Measurements from ENCODE around the gene FOXF2. TPM values are rescaled to one million over a fixed set of nuclear protein-coding genes. Genes with fewer than 3 reads are reported as not detected.

Gene FOXF2
- total and polyA plus RNA-seq, 2 of the 13 experiments (the other 11 are each of a cell fraction or from before 2014, with no cell fraction given): not detected

DNA sequence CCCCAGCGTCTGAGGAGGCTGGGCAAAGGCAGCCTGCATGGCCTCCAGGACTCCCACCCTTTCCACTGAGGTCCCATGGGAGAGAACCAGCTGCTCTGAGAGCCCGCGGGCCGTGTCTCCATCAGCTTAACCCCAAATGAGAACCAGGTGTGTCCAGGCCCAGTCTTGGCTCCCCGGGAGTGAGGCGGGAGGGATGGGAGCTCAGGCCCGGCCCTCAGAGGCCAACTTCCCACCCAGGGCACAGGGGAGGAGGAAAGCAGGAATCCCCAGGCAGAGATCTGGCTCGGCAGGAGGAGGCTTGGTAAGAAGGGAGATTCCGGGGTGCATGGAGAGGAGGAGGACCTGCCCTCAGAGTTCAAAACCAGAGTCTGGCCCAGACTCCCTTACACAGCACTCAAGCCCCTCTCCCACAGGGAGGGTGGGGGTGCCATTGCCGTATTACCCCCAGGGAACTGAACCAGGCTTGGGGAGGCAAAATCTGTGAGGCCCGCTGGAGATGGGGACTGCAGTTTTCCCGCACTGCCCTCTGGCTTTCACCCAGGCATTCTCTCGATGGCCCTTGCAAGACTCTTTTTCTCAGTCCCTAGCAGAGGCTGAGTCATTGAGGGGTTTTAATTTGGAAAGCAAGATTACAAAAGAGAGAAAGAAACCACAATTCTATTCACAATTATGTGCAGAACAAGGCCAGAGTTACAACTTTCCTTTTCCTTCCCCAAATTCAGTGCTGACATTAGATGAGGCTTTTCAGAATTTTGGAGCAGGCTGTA is 17.1 kb downstream of the FOXF2 start (continued):
- TF ChIP-seq TBX3 (IDR thresholded peaks at IDR 0.05; ENCODE audit: borderline replicate concordance): no peak

DNA sequence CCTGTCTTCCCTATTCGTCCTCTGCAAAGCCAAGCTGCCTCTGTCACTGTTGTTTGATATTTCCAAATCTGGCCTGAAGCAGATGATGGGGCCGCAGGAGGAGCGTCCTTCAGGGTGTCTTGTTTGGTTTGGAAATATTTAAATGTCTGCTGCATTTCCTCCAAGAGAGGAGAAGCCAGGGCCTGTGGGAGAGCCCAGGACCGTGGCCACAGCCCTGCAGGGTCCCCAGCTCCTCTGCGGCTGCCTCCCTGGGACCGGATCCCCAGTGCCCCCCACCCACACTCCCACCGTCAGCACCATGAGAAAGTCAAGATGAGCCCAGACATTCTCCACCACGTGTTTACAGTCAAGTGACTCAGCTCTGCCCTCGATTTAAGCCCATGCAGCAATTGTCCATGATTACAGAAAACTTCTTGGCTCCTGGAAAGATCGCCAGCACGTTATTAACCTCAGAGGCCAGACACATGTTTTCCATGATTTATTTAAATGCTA is 18.2 kb downstream of the FOXF2 start:
- no peak for DNase-seq (ENCODE audit: low spot score)
- Histone ChIP-seq H3K9me3 (ENCODE audit: low read length) (no peaks in the 10 kb centered on the region), H3K9ac (ENCODE audit: insufficient read depth, low read depth, low read length) (no peak overlapping the region), H2AFZ (ENCODE audit: low read length) (no peak overlapping the region), H3K4me2 (ENCODE audit: low read depth, low read length) (no peak overlapping the region), H4K20me1 (ENCODE audit: insufficient read depth, low read length) (no peaks in the 10 kb centered on the region), H3K36me3 (replicated peaks in 1 of 2; ENCODE audit: control insufficient read depth in 1 of 2, insufficient read depth in 2 of 2, low read length in 2 of 2) (no peaks in the 10 kb centered on the region), H3K4me1 (ENCODE audit: insufficient read depth, low read length) (no peaks in the 10 kb centered on the region), H3K79me2 (ENCODE audit: insufficient read depth, low read length) (no peaks in the 10 kb centered on the region), H3K27ac (ENCODE audit: extremely low read length, insufficient read depth, low read length) (no peak overlapping the region), H3K27me3 (ENCODE audit: control insufficient read depth in 1 of 2, insufficient read depth in 2 of 2, low read length in 2 of 2) (peaks cover 8 to 86% of the 10 kb centered on the region in 2 experiments; a peak in 4 of 5 replicates), H3K4me3 (replicated peaks in 1 of 3; ENCODE audit: insufficient read depth in 1 of 3, low read depth in 2 of 3, low read length in 3 of 3) (no peak overlapping the region)
- no peak for FAIRE-seq
- ChIA-PET POLR2A (no interaction called here), CTCF (ENCODE audit: low intra/inter-chr PET ratio, low total read pairs) (no interaction called here)
- intact Hi-C loops (cut with micrococcal nuclease; ENCODE audit: unreplicated experiment) (no loop called here), in situ Hi-C loops (cut with HindIII; ENCODE audit: extremely low pct_ligation_motif_present, low pct_unique_long_range_greater_than_20kb) (no loop called here)
- no peak for ATAC-seq
- WGBS (ENCODE audit: low lambda C conversion rate): 11% methylated on average over 11 of the region's 11 CpGs
- no TSS peak for BruUV-seq (replicated peaks)
- TF ChIP-seq, protein P1, sequence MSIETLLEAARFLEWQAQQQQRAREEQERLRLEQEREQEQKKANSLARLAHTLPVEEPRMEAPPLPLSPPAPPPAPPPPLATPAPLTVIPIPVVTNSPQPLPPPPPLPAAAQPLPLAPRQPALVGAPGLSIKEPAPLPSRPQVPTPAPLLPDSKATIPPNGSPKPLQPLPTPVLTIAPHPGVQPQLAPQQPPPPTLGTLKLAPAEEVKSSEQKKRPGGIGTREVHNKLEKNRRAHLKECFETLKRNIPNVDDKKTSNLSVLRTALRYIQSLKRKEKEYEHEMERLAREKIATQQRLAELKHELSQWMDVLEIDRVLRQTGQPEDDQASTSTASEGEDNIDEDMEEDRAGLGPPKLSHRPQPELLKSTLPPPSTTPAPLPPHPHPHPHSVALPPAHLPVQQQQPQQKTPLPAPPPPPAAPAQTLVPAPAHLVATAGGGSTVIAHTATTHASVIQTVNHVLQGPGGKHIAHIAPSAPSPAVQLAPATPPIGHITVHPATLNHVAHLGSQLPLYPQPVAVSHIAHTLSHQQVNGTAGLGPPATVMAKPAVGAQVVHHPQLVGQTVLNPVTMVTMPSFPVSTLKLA (IDR thresholded peaks at IDR 0.05): no peak
- TF ChIP-seq ARNT (IDR thresholded peaks at IDR 0.05) (no peak), CENPT (CRISPR knock-in tag; IDR thresholded peaks at IDR 0.05; ENCODE audit: low read depth) (no peak), GABPB1 (CRISPR knock-in tag; IDR thresholded peaks at IDR 0.05) (no peak), JDP2 (CRISPR knock-in tag; IDR thresholded peaks at IDR 0.05; ENCODE audit: borderline replicate concordance) (no peak), SRY (CRISPR knock-in tag; IDR thresholded peaks at IDR 0.05) (no peak), ZNF672 (CRISPR knock-in tag; IDR thresholded peaks at IDR 0.05) (no peak), NFATC3 (CRISPR knock-in tag; IDR thresholded peaks at IDR 0.05) (no peak), SNRNP70 (IDR thresholded peaks at IDR 0.05; ENCODE audit: low read depth, low read length) (no peak), DR1 (CRISPR knock-in tag; IDR thresholded peaks at IDR 0.05) (no peak), CHD2 (IDR thresholded peaks at IDR 0.05; ENCODE audit: low read depth, low read length) (no peak), CBFB (CRISPR knock-in tag; IDR thresholded peaks at IDR 0.05) (no peak)
- TF ChIP-seq, protein P2, sequence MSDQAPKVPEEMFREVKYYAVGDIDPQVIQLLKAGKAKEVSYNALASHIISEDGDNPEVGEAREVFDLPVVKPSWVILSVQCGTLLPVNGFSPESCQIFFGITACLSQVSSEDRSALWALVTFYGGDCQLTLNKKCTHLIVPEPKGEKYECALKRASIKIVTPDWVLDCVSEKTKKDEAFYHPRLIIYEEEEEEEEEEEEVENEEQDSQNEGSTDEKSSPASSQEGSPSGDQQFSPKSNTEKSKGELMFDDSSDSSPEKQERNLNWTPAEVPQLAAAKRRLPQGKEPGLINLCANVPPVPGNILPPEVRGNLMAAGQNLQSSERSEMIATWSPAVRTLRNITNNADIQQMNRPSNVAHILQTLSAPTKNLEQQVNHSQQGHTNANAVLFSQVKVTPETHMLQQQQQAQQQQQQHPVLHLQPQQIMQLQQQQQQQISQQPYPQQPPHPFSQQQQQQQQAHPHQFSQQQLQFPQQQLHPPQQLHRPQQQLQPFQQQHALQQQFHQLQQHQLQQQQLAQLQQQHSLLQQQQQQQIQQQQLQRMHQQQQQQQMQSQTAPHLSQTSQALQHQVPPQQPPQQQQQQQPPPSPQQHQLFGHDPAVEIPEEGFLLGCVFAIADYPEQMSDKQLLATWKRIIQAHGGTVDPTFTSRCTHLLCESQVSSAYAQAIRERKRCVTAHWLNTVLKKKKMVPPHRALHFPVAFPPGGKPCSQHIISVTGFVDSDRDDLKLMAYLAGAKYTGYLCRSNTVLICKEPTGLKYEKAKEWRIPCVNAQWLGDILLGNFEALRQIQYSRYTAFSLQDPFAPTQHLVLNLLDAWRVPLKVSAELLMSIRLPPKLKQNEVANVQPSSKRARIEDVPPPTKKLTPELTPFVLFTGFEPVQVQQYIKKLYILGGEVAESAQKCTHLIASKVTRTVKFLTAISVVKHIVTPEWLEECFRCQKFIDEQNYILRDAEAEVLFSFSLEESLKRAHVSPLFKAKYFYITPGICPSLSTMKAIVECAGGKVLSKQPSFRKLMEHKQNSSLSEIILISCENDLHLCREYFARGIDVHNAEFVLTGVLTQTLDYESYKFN (CRISPR knock-in tag; conservative IDR thresholded peaks at IDR 0.05): no peak
- TF ChIP-seq, protein P3, sequence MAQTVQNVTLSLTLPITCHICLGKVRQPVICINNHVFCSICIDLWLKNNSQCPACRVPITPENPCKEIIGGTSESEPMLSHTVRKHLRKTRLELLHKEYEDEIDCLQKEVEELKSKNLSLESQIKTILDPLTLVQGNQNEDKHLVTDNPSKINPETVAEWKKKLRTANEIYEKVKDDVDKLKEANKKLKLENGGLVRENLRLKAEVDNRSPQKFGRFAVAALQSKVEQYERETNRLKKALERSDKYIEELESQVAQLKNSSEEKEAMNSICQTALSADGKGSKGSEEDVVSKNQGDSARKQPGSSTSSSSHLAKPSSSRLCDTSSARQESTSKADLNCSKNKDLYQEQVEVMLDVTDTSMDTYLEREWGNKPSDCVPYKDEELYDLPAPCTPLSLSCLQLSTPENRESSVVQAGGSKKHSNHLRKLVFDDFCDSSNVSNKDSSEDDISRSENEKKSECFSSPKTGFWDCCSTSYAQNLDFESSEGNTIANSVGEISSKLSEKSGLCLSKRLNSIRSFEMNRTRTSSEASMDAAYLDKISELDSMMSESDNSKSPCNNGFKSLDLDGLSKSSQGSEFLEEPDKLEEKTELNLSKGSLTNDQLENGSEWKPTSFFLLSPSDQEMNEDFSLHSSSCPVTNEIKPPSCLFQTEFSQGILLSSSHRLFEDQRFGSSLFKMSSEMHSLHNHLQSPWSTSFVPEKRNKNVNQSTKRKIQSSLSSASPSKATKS (CRISPR knock-in tag; IDR thresholded peaks at IDR 0.05): no peak
- TF ChIP-seq, protein P4, sequence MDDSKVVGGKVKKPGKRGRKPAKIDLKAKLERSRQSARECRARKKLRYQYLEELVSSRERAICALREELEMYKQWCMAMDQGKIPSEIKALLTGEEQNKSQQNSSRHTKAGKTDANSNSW (CRISPR knock-in tag; IDR thresholded peaks at IDR 0.05; ENCODE audit: borderline replicate concordance): no peak

All from HepG2 (cell line).